ENCODE results near the gene PSME1. TPM values are rescaled to one million over a fixed set of nuclear protein-coding genes. Genes with fewer than 3 reads are reported as not detected.

PSME1 gene
- total and polyA plus RNA-seq, 2 of the 13 experiments (the other 11 are each of a cell fraction or from before 2014, with no cell fraction given): 159 to 608 TPM

- TF ChIP-seq MTERF4 (CRISPR knock-in tag; IDR thresholded peaks at IDR 0.05) (no peak), EED (CRISPR knock-in tag; IDR thresholded peaks at IDR 0.05) (no peak), ZNF17 (CRISPR knock-in tag; IDR thresholded peaks at IDR 0.05) (no peak), TEAD2 (CRISPR knock-in tag; IDR thresholded peaks at IDR 0.05) (peak; percentile 93), GTF2F1 (IDR thresholded peaks at IDR 0.05; ENCODE audit: low read length) (0 out of 2 replicates have a peak, but pooled peaks have one; percentile 26), ZNF781 (CRISPR knock-in tag; IDR thresholded peaks at IDR 0.05; ENCODE audit: borderline replicate concordance, not compliant biosample characterization) (peak; percentile 98), ZNF577 (CRISPR knock-in tag; IDR thresholded peaks at IDR 0.05; ENCODE audit: borderline replicate concordance, low read depth) (peak; percentile 91; the same call in 1 of the 2 replicates), ZBTB8A (CRISPR knock-in tag; IDR thresholded peaks at IDR 0.05; ENCODE audit: borderline replicate concordance, low read depth) (no peak; the same call in 1 of the 2 replicates), TBX3 (IDR thresholded peaks at IDR 0.05; ENCODE audit: borderline replicate concordance) (peak; percentile 41; the same call in 1 of the 2 replicates), SUZ12 (IDR thresholded peaks at IDR 0.05; ENCODE audit: low read depth, low read length) (no peak), ZNF337 (CRISPR knock-in tag; IDR thresholded peaks at IDR 0.05; ENCODE audit: borderline replicate concordance, low read depth) (peak; percentile 94), CBX2 (IDR thresholded peaks at IDR 0.05; ENCODE audit: low read depth, low read length) (no peak), CBX2 (CRISPR knock-in tag; IDR thresholded peaks at IDR 0.05; ENCODE audit: low read depth) (peak; percentile 98), ZNF883 (CRISPR knock-in tag; IDR thresholded peaks at IDR 0.05; ENCODE audit: not compliant biosample characterization) (peak; percentile 99), ZNF720 (CRISPR knock-in tag; IDR thresholded peaks at IDR 0.05) (peak; percentile 95; the same call in 1 of the 2 replicates), PLRG1 (conservative IDR thresholded peaks at IDR 0.05) (no peak), ZNF451 (CRISPR knock-in tag; IDR thresholded peaks at IDR 0.05) (peak; percentile 87), DPF2 (CRISPR knock-in tag; IDR thresholded peaks at IDR 0.05; ENCODE audit: borderline replicate concordance, low read depth) (peak; percentile 50; the same call in 1 of the 2 replicates), ZNF562 (CRISPR knock-in tag; IDR thresholded peaks at IDR 0.05; ENCODE audit: borderline replicate concordance) (no peak), SMARCC2 (IDR thresholded peaks at IDR 0.05) (no peak), SMARCE1 (IDR thresholded peaks at IDR 0.05; ENCODE audit: borderline replicate concordance) (no peak), ZFP36L1 (CRISPR knock-in tag; IDR thresholded peaks at IDR 0.05) (no peak), ZSCAN12 (CRISPR knock-in tag; IDR thresholded peaks at IDR 0.05) (peak; percentile 93), MED1 (CRISPR knock-in tag; IDR thresholded peaks at IDR 0.05) (peak; percentile 90), ATAD3A (CRISPR knock-in tag; IDR thresholded peaks at IDR 0.05) (peak; percentile 80; the same call in 1 of the 2 replicates)
- TF ChIP-seq, protein P1, sequence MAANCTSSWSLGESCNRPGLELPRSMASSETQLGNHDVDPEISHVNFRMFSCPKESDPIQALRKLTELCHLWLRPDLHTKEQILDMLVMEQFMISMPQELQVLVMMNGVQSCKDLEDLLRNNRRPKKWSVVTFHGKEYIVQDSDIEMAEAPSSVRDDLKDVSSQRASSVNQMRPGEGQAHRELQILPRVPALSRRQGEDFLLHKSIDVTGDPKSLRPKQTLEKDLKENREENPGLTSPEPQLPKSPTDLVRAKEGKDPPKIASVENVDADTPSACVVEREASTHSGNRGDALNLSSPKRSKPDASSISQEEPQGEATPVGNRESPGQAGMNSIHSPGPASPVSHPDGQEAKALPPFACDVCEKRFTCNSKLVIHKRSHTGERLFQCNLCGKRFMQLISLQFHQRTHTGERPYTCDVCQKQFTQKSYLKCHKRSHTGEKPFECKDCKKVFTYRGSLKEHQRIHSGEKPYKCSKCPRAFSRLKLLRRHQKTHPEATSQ (CRISPR knock-in tag; IDR thresholded peaks at IDR 0.05; ENCODE audit: borderline replicate concordance): peak; percentile 99
- TF ChIP-seq, protein P2, sequence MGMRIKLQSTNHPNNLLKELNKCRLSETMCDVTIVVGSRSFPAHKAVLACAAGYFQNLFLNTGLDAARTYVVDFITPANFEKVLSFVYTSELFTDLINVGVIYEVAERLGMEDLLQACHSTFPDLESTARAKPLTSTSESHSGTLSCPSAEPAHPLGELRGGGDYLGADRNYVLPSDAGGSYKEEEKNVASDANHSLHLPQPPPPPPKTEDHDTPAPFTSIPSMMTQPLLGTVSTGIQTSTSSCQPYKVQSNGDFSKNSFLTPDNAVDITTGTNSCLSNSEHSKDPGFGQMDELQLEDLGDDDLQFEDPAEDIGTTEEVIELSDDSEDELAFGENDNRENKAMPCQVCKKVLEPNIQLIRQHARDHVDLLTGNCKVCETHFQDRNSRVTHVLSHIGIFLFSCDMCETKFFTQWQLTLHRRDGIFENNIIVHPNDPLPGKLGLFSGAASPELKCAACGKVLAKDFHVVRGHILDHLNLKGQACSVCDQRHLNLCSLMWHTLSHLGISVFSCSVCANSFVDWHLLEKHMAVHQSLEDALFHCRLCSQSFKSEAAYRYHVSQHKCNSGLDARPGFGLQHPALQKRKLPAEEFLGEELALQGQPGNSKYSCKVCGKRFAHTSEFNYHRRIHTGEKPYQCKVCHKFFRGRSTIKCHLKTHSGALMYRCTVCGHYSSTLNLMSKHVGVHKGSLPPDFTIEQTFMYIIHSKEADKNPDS (CRISPR knock-in tag; IDR thresholded peaks at IDR 0.05): no peak
These were observed 41.8 kb upstream of the PSME1 start, which contains the start of gene PCK2 (continued) for GRCh38 chr14:24093901-24094840.

Measured in HepG2 (cell line).